Measurements from ENCODE around the gene OXTR.

DNA sequence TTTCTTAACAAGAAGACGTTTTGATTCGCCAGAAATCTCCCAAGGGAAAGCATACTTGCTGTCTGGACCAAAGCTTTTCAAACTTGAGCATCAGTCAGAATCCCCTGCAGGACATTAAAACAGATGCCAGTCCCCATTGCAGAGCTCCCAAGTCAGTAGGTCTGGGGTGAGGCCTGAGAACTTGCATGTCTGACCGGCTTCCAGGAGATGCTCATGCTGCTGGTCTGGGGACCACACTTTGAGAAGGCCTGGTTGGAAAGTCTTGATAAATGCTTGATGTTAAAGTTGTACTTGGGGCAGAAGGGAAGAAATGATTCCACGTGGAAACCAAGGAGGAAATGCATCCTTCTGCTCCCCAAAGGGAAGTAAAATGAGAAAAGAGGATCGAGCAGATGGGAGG is 60.1 kb downstream of the OXTR start:
- TF ChIP-seq POLR2A (IDR thresholded peaks at IDR 0.05) (no peak), CTCF (IDR thresholded peaks at IDR 0.05) (no peak)

Data from tibial nerve (tissue), 3 donors.